HEK293T (cell line): ENCODE results near the gene KCNMA1.

Experiments
- ARNT ChIP-seq: fragments of 450-650 bp; IDR thresholded peaks from 2 replicates; pipeline ENCODE4 v1.6.1; 2017; ENCODE audit warnings: mild to moderate bottlenecking
- BHLHE40 ChIP-seq: fragments of 450-650 bp; IDR thresholded peaks from 2 replicates; pipeline ENCODE4 v1.6.1; 2016; ENCODE audit warnings: mild to moderate bottlenecking, moderate library complexity, borderline replicate concordance
- CTBP1 ChIP-seq: fragments of 450-650 bp; IDR thresholded peaks from 2 replicates; pipeline ENCODE4 v1.6.1; 2016; ENCODE audit warnings: borderline replicate concordance
- FOXA1 ChIP-seq: fragments of 450-650 bp; IDR thresholded peaks from 2 replicates; pipeline ENCODE4 v1.6.1; 2016; ENCODE audit warnings: mild to moderate bottlenecking
- FOXK2 ChIP-seq: fragments of 450-650 bp; IDR thresholded peaks from 2 replicates; pipeline ENCODE4 v1.6.1; 2016; ENCODE audit warnings: mild to moderate bottlenecking
- FOXM1 ChIP-seq: fragments of 450-650 bp; IDR thresholded peaks from 2 replicates; pipeline ENCODE4 v1.6.1; 2017; ENCODE audit warnings: mild to moderate bottlenecking, borderline replicate concordance
- LEF1 ChIP-seq: fragments of 450-650 bp; IDR thresholded peaks from 2 replicates; pipeline ENCODE4 v1.6.1; 2017; ENCODE audit warnings: mild to moderate bottlenecking, borderline replicate concordance
- PKNOX1 ChIP-seq: fragments of 450-650 bp; IDR thresholded peaks from 2 replicates; pipeline ENCODE4 v1.6.1; 2016
- SP1 ChIP-seq: fragments of 450-650 bp; IDR thresholded peaks from 2 replicates; pipeline ENCODE4 v1.6.1; 2017
- SUZ12 ChIP-seq: fragments of 450-650 bp; IDR thresholded peaks from 2 replicates; pipeline ENCODE4 v1.6.1; 2016; ENCODE audit warnings: mild to moderate bottlenecking
- TARDBP ChIP-seq: fragments of 450-650 bp; IDR thresholded peaks from 2 replicates; pipeline ENCODE4 v1.6.1; 2016
- ZNF384 ChIP-seq: fragments of 450-650 bp; IDR thresholded peaks from 2 replicates; pipeline ENCODE4 v1.6.1; 2016

- no peak for TF ChIP-seq ZNF384
- TF ChIP-seq PKNOX1 = no peak
- TF ChIP-seq ARNT = no peak
- no peak for TF ChIP-seq LEF1
- no peak for TF ChIP-seq CTBP1
- no peak for TF ChIP-seq FOXK2
- TF ChIP-seq FOXM1 = no peak
- no peak for TF ChIP-seq SUZ12
- TF ChIP-seq SP1 = no peak
- no peak for TF ChIP-seq BHLHE40
- no peak for TF ChIP-seq FOXA1
- no peak for TF ChIP-seq TARDBP
Measured at GRCh38 chr10:77498210-77498609, 139.4 kb downstream of the KCNMA1 start.
